ENCODE results near the gene RFX3.
A peak's percentile ranks its signal among the peaks of the same experiment; 100 is the strongest.

Gene RFX3

GRCh38 chr9:3471883-3472282 is 53.9 kb downstream of the RFX3 start:
- peaks cover 7% of the 10 kb centered on the region; the same call in 1 of the 2 replicates for H3F3A ChIP-seq (ENCODE audit: insufficient read depth)
- H3K36me3 ChIP-seq (ENCODE audit: low read length), result no peaks in the 10 kb centered on the region
- TF ChIP-seq EZH2phosphoT487 (conservative IDR thresholded peaks at IDR 0.05; ENCODE audit: low read length) (no peak), CTCF (IDR thresholded peaks at IDR 0.05; ENCODE audit: insufficient read depth, low read length, poor library complexity, severe bottlenecking) (no peak)
- H3K27me3 ChIP-seq (ENCODE audit: low read length), result no peaks in the 10 kb centered on the region
- no peak overlapping the region for H3K4me2 ChIP-seq (ENCODE audit: low read depth, low read length, poor library complexity, severe bottlenecking)
- H3K27ac ChIP-seq (ENCODE audit: low read depth, low read length), result no peak overlapping the region
- no peaks in the 10 kb centered on the region for H3K79me2 ChIP-seq (ENCODE audit: insufficient read depth, low read length)
- H3K9ac ChIP-seq (ENCODE audit: low read length), result no peak overlapping the region
- no peaks in the 10 kb centered on the region for H3K9me3 ChIP-seq (ENCODE audit: insufficient read depth, low read length)
- H2AFZ ChIP-seq (ENCODE audit: low read depth, low read length, severe bottlenecking), result no peak overlapping the region
- no peaks in the 10 kb centered on the region for H4K20me1 ChIP-seq (ENCODE audit: low read depth, low read length)
- no peaks in the 10 kb centered on the region for H3K9me2 ChIP-seq (replicated peaks; ENCODE audit: insufficient read depth, low read length)
- no peak overlapping the region for H3K4me3 ChIP-seq (ENCODE audit: insufficient read depth, low read length, poor library complexity, severe bottlenecking)

GRCh38 chr9:3468421-3469205 is 57.2 kb downstream of the RFX3 start:
- H3K79me2 ChIP-seq (ENCODE audit: insufficient read depth, low read length), result no peaks in the 10 kb centered on the region
- H3K9ac ChIP-seq (ENCODE audit: low read length), result no peak overlapping the region
- H3K36me3 ChIP-seq (ENCODE audit: low read length), result no peaks in the 10 kb centered on the region
- H3K27ac ChIP-seq (ENCODE audit: low read depth, low read length), result no peak overlapping the region
- no peak overlapping the region for H3K4me3 ChIP-seq (ENCODE audit: insufficient read depth, low read length, poor library complexity, severe bottlenecking)
- no peak for TF ChIP-seq EZH2phosphoT487 (conservative IDR thresholded peaks at IDR 0.05; ENCODE audit: low read length)
- no peak for TF ChIP-seq CTCF (IDR thresholded peaks at IDR 0.05; ENCODE audit: insufficient read depth, low read length, poor library complexity, severe bottlenecking)
- H3F3A ChIP-seq (ENCODE audit: insufficient read depth), result peaks cover 7% of the 10 kb centered on the region; the same call in 1 of the 2 replicates
- no peak overlapping the region for H3K4me2 ChIP-seq (ENCODE audit: low read depth, low read length, poor library complexity, severe bottlenecking)
- no peaks in the 10 kb centered on the region for H3K9me3 ChIP-seq (ENCODE audit: insufficient read depth, low read length)
- no peaks in the 10 kb centered on the region for H3K27me3 ChIP-seq (ENCODE audit: low read length)
- no peaks in the 10 kb centered on the region for H3K9me2 ChIP-seq (replicated peaks; ENCODE audit: insufficient read depth, low read length)
- 0 out of 2 replicates have a peak, but pooled peaks cover 4% of the 10 kb centered on the region for H4K20me1 ChIP-seq (ENCODE audit: low read depth, low read length)
- H2AFZ ChIP-seq (ENCODE audit: low read depth, low read length, severe bottlenecking), result no peak overlapping the region

- Histone ChIP-seq H3K27me3 (ENCODE audit: low read length) (no peaks in the 10 kb centered on the region), H3K9ac (ENCODE audit: low read length) (no peak overlapping the region), H3K9me2 (replicated peaks; ENCODE audit: insufficient read depth, low read length) (no peaks in the 10 kb centered on the region), H3K79me2 (ENCODE audit: insufficient read depth, low read length) (no peaks in the 10 kb centered on the region), H3F3A (ENCODE audit: insufficient read depth) (peaks cover 7% of the 10 kb centered on the region; the same call in 1 of the 2 replicates), H3K4me3 (ENCODE audit: insufficient read depth, low read length, poor library complexity, severe bottlenecking) (no peak overlapping the region), H3K27ac (ENCODE audit: low read depth, low read length) (no peak overlapping the region), H3K36me3 (ENCODE audit: low read length) (no peaks in the 10 kb centered on the region), H2AFZ (ENCODE audit: low read depth, low read length, severe bottlenecking) (no peak overlapping the region), H3K4me2 (ENCODE audit: low read depth, low read length, poor library complexity, severe bottlenecking) (no peak overlapping the region), H3K9me3 (ENCODE audit: insufficient read depth, low read length) (no peaks in the 10 kb centered on the region), H4K20me1 (ENCODE audit: low read depth, low read length) (0 out of 2 replicates have a peak, but pooled peaks cover 4% of the 10 kb centered on the region)
- peak; percentile 95 for TF ChIP-seq CTCF (IDR thresholded peaks at IDR 0.05; ENCODE audit: insufficient read depth, low read length, poor library complexity, severe bottlenecking)
- no peak for TF ChIP-seq EZH2phosphoT487 (conservative IDR thresholded peaks at IDR 0.05; ENCODE audit: low read length)
Measured at GRCh38 chr9:3467593-3468219, 58.1 kb downstream of the RFX3 start.

Measured in SU-DHL-6 (cell line).